ENCODE measurements around the gene RNF213.

DNA sequence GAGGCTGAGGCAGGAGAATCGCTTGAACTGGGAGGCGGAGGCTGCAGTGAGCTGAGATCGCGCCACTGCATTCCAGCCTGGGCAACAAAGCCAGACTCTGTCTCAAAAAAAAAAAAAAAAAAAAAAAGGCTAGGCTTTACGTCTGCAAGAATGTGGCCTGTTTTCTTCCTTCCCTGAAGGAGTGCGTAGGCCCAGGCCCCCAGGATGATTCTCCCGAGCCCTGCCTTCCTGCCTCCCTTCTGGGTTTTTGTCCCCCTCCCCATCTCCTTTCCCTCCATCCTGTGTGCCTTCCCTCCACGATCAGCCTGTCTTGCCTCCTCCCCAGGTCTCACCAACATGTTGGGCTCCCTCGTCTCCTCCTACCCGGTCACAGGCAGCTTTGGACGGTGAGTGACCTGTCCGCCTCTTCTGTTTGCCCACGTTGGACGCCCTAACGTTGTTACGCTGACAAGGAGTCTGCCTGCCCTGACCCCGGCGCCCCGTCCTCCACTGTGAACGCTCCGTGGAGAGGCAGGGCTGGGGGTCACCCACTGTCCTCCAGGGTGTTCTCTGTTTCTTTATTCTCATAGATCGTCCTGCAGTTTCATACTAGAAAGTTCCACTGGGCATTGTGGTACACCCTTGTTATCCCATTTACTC is 15.7 kb upstream of the RNF213 start:
- no peak for TF ChIP-seq ZBED1 (IDR thresholded peaks at IDR 0.05; ENCODE audit: borderline replicate concordance)
- TF ChIP-seq EZH2 (IDR thresholded peaks at IDR 0.05; ENCODE audit: borderline replicate concordance, control insufficient read depth, low read depth, low read length), result no peak
- TF ChIP-seq NFYB (IDR thresholded peaks at IDR 0.05; ENCODE audit: insufficient read depth, low read depth, low read length), result no peak
- TF ChIP-seq, protein P1, sequence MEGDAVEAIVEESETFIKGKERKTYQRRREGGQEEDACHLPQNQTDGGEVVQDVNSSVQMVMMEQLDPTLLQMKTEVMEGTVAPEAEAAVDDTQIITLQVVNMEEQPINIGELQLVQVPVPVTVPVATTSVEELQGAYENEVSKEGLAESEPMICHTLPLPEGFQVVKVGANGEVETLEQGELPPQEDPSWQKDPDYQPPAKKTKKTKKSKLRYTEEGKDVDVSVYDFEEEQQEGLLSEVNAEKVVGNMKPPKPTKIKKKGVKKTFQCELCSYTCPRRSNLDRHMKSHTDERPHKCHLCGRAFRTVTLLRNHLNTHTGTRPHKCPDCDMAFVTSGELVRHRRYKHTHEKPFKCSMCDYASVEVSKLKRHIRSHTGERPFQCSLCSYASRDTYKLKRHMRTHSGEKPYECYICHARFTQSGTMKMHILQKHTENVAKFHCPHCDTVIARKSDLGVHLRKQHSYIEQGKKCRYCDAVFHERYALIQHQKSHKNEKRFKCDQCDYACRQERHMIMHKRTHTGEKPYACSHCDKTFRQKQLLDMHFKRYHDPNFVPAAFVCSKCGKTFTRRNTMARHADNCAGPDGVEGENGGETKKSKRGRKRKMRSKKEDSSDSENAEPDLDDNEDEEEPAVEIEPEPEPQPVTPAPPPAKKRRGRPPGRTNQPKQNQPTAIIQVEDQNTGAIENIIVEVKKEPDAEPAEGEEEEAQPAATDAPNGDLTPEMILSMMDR (IDR thresholded peaks at IDR 0.05 in 2 of 3, conservative IDR thresholded peaks at IDR 0.05 in 1 of 3; ENCODE audit: control insufficient read depth in 2 of 3, extremely low read depth in 1 of 3, insufficient read depth in 1 of 3, low read depth in 3 of 3, low read length in 3 of 3), result no peak
- TF ChIP-seq, protein P2, sequence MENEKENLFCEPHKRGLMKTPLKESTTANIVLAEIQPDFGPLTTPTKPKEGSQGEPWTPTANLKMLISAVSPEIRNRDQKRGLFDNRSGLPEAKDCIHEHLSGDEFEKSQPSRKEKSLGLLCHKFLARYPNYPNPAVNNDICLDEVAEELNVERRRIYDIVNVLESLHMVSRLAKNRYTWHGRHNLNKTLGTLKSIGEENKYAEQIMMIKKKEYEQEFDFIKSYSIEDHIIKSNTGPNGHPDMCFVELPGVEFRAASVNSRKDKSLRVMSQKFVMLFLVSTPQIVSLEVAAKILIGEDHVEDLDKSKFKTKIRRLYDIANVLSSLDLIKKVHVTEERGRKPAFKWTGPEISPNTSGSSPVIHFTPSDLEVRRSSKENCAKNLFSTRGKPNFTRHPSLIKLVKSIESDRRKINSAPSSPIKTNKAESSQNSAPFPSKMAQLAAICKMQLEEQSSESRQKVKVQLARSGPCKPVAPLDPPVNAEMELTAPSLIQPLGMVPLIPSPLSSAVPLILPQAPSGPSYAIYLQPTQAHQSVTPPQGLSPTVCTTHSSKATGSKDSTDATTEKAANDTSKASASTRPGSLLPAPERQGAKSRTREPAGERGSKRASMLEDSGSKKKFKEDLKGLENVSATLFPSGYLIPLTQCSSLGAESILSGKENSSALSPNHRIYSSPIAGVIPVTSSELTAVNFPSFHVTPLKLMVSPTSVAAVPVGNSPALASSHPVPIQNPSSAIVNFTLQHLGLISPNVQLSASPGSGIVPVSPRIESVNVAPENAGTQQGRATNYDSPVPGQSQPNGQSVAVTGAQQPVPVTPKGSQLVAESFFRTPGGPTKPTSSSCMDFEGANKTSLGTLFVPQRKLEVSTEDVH (IDR thresholded peaks at IDR 0.05; ENCODE audit: low read depth, partially characterized antibody), result no peak
- TF ChIP-seq, protein P3, sequence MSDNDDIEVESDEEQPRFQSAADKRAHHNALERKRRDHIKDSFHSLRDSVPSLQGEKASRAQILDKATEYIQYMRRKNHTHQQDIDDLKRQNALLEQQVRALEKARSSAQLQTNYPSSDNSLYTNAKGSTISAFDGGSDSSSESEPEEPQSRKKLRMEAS (IDR thresholded peaks at IDR 0.05; ENCODE audit: low read depth, low read length), result no peak
- no peak for TF ChIP-seq FOS (IDR thresholded peaks at IDR 0.05; ENCODE audit: borderline replicate concordance, extremely low read depth, insufficient read length)
- TF ChIP-seq RAD21 (IDR thresholded peaks at IDR 0.05; ENCODE audit: insufficient read depth, low read depth, low read length), result no peak
- TF ChIP-seq ASH2L (IDR thresholded peaks at IDR 0.05; ENCODE audit: borderline replicate concordance, low read depth), result no peak

All from GM12878 (cell line).